Measurements from ENCODE around the gene CCT7.
"Not testable (repeated sequence)": the region's sequence is repeated elsewhere in the genome, so short reads cannot be mapped to it uniquely, and the experiment has no call there.

Gene CCT7

GRCh38 chr2:73255907-73256617 lies 22.0 kb downstream of the CCT7 start:
- no peak for FAIRE-seq

GRCh38 chr2:73256618-73256922 lies 22.5 kb downstream of the CCT7 start:
- no peak for FAIRE-seq

- no peak for FAIRE-seq
Measured at GRCh38 chr2:73257021-73257420, 22.9 kb downstream of the CCT7 start.

GRCh38 chr2:73257425-73258125 lies 23.5 kb downstream of the CCT7 start:
- no peak for FAIRE-seq

- FAIRE-seq, result no peak
Measured at GRCh38 chr2:73258186-73258912, 24.2 kb downstream of the CCT7 start.

GRCh38 chr2:73258913-73259215 lies 24.8 kb downstream of the CCT7 start:
- FAIRE-seq, result no peak

GRCh38 chr2:73259276-73259675 lies 25.2 kb downstream of the CCT7 start:
- no peak for FAIRE-seq

GRCh38 chr2:73259704-73260337 lies 25.7 kb downstream of the CCT7 start:
- no peak for FAIRE-seq

- no peak for FAIRE-seq
Measured at GRCh38 chr2:73260338-73260984, 26.4 kb downstream of the CCT7 start.

- no peak for FAIRE-seq
Measured at GRCh38 chr2:73262108-73262651, 28.1 kb downstream of the CCT7 start.

GRCh38 chr2:73262691-73263429 lies 28.8 kb downstream of the CCT7 start:
- not testable (repeated sequence) for FAIRE-seq

GRCh38 chr2:73263540-73264331 lies 29.6 kb downstream of the CCT7 start:
- no peak for FAIRE-seq

GRCh38 chr2:73264332-73264606 lies 30.2 kb downstream of the CCT7 start:
- no peak for FAIRE-seq

GRCh38 chr2:73264783-73265182 lies 30.7 kb downstream of the CCT7 start:
- no peak for FAIRE-seq

GRCh38 chr2:73265298-73266060 lies 31.4 kb downstream of the CCT7 start:
- no peak for FAIRE-seq

- FAIRE-seq, result no peak
Measured at GRCh38 chr2:73266061-73266901, 32.2 kb downstream of the CCT7 start.

- no peak for FAIRE-seq
Measured at GRCh38 chr2:73267008-73267407, 32.9 kb downstream of the CCT7 start.

GRCh38 chr2:73268366-73268829 lies 34.3 kb downstream of the CCT7 start:
- no peak for FAIRE-seq

GRCh38 chr2:73268830-73269685 lies 35.0 kb downstream of the CCT7 start:
- FAIRE-seq, result no peak
